ENCODE results near the gene HSD3B2. TPM values are rescaled to one million over a fixed set of nuclear protein-coding genes. Genes with fewer than 3 reads are reported as not detected.

HSD3B2 gene
- total RNA-seq, 1 experiment from 2014 or later, result not detected

GRCh38 chr1:119435052-119435451, 20.1 kb downstream of the HSD3B2 start:
- DNase-seq, result peak; percentile 49
- H3K9me3 ChIP-seq, result no peaks in the 10 kb centered on the region
- no peaks in the 10 kb centered on the region for H3K36me3 ChIP-seq
- no peak overlapping the region for H3K4me3 ChIP-seq
- H3K27me3 ChIP-seq, result peaks cover 5% of the 10 kb centered on the region; the same call in 1 of the 2 replicates

- Histone ChIP-seq H3K27me3 (peaks cover 14% of the 10 kb centered on the region), H3K9me3 (no peaks in the 10 kb centered on the region), H3K4me3 (no peak overlapping the region), H3K36me3 (no peaks in the 10 kb centered on the region)
- DNase-seq, result no peak
Measured at GRCh38 chr1:119438761-119439160, 23.8 kb downstream of the HSD3B2 start.

GRCh38 chr1:119440721-119441307, 25.9 kb downstream of the HSD3B2 start:
- Histone ChIP-seq H3K27me3 (peaks cover 14% of the 10 kb centered on the region), H3K4me3 (no peak overlapping the region), H3K36me3 (no peaks in the 10 kb centered on the region), H3K9me3 (no peaks in the 10 kb centered on the region)
- DNase-seq, result no peak

- H3K27me3 ChIP-seq, result peaks cover 17% of the 10 kb centered on the region
- no peaks in the 10 kb centered on the region for H3K9me3 ChIP-seq
- no peak for DNase-seq
Measured at GRCh38 chr1:119442756-119443155, 27.8 kb downstream of the HSD3B2 start.

GRCh38 chr1:119446321-119446720, 31.4 kb downstream of the HSD3B2 start:
- DNase-seq, result no peak
- peaks cover 7% of the 10 kb centered on the region; the same call in 1 of the 2 replicates for H3K27me3 ChIP-seq
- H3K9me3 ChIP-seq, result no peaks in the 10 kb centered on the region
- no peaks in the 10 kb centered on the region for H3K36me3 ChIP-seq
- H3K4me3 ChIP-seq, result no peak overlapping the region

More at GRCh38 chr1:119442756-119443155, 27.8 kb downstream of the HSD3B2 start:
- Histone ChIP-seq H3K4me3 (no peak overlapping the region), H3K36me3 (no peaks in the 10 kb centered on the region)

- H3K36me3 ChIP-seq, result no peaks in the 10 kb centered on the region
- no peak for DNase-seq
- H3K27me3 ChIP-seq, result peaks cover 3% of the 10 kb centered on the region; the same call in 1 of the 2 replicates
- H3K9me3 ChIP-seq, result no peaks in the 10 kb centered on the region
- no peak overlapping the region for H3K4me3 ChIP-seq
Measured at GRCh38 chr1:119447344-119448126, 32.6 kb downstream of the HSD3B2 start.

GRCh38 chr1:119448127-119448511, 33.2 kb downstream of the HSD3B2 start:
- H3K27me3 ChIP-seq, result 0 out of 2 replicates have a peak, but pooled peaks cover 3% of the 10 kb centered on the region
- no peaks in the 10 kb centered on the region for H3K9me3 ChIP-seq
- H3K4me3 ChIP-seq, result no peak overlapping the region
- peak; percentile 14 for DNase-seq
- H3K36me3 ChIP-seq, result no peaks in the 10 kb centered on the region

- no peak for DNase-seq
- 0 out of 2 replicates have a peak, but pooled peaks cover 3% of the 10 kb centered on the region for H3K27me3 ChIP-seq
- no peak overlapping the region for H3K4me3 ChIP-seq
- H3K9me3 ChIP-seq, result no peaks in the 10 kb centered on the region; the same call in 1 of the 2 replicates
- H3K36me3 ChIP-seq, result no peaks in the 10 kb centered on the region
Measured at GRCh38 chr1:119449971-119450370, 35.0 kb downstream of the HSD3B2 start.

GRCh38 chr1:119451158-119451557, 36.2 kb downstream of the HSD3B2 start:
- 0 out of 2 replicates have a peak, but pooled peaks cover 3% of the 10 kb centered on the region for H3K27me3 ChIP-seq
- H3K9me3 ChIP-seq, result no peaks in the 10 kb centered on the region; the same call in 1 of the 2 replicates
- no peak overlapping the region for H3K4me3 ChIP-seq
- DNase-seq, result no peak
- no peaks in the 10 kb centered on the region for H3K36me3 ChIP-seq

- H3K9me3 ChIP-seq, result no peaks in the 10 kb centered on the region; the same call in 1 of the 2 replicates
Measured at GRCh38 chr1:119452091-119452490, 37.1 kb downstream of the HSD3B2 start.

GRCh38 chr1:119453021-119453420, 38.1 kb downstream of the HSD3B2 start:
- Histone ChIP-seq H3K36me3 (no peaks in the 10 kb centered on the region), H3K4me3 (no peak overlapping the region), H3K27me3 (no peaks in the 10 kb centered on the region), H3K9me3 (no peaks in the 10 kb centered on the region; the same call in 1 of the 2 replicates)
- peak; percentile 84 for DNase-seq

More at GRCh38 chr1:119452091-119452490, 37.1 kb downstream of the HSD3B2 start:
- 0 out of 2 replicates have a peak, but pooled peaks cover 2% of the 10 kb centered on the region for H3K27me3 ChIP-seq
- no peak overlapping the region for H3K4me3 ChIP-seq
- H3K36me3 ChIP-seq, result no peaks in the 10 kb centered on the region
- no peak for DNase-seq

GRCh38 chr1:119462964-119463363, 48.0 kb downstream of the HSD3B2 start:
- DNase-seq, result no peak
- Histone ChIP-seq H3K36me3 (no peaks in the 10 kb centered on the region), H3K4me3 (no peak overlapping the region), H3K27me3 (peaks cover 7% of the 10 kb centered on the region), H3K9me3 (no peaks in the 10 kb centered on the region)

- DNase-seq, result no peak
- Histone ChIP-seq H3K4me3 (no peak overlapping the region), H3K36me3 (no peaks in the 10 kb centered on the region), H3K27me3 (peaks cover 3% of the 10 kb centered on the region), H3K9me3 (no peaks in the 10 kb centered on the region)
Measured at GRCh38 chr1:119463569-119463968, 48.6 kb downstream of the HSD3B2 start.

- no peak for DNase-seq
- Histone ChIP-seq H3K27me3 (peaks cover 2% of the 10 kb centered on the region; the same call in 1 of the 2 replicates), H3K4me3 (no peak overlapping the region), H3K36me3 (no peaks in the 10 kb centered on the region), H3K9me3 (no peaks in the 10 kb centered on the region)
Measured at GRCh38 chr1:119466445-119466844, 51.5 kb downstream of the HSD3B2 start.

- Histone ChIP-seq H3K36me3 (no peaks in the 10 kb centered on the region), H3K4me3 (no peak overlapping the region), H3K9me3 (no peaks in the 10 kb centered on the region), H3K27me3 (peaks cover 2% of the 10 kb centered on the region; the same call in 1 of the 2 replicates)
- no peak for DNase-seq
Measured at GRCh38 chr1:119467219-119467618, 52.3 kb downstream of the HSD3B2 start.

GRCh38 chr1:119467857-119468668, 53.1 kb downstream of the HSD3B2 start:
- H3K36me3 ChIP-seq, result no peaks in the 10 kb centered on the region
- H3K27me3 ChIP-seq, result peaks cover 2% of the 10 kb centered on the region
- H3K9me3 ChIP-seq, result no peaks in the 10 kb centered on the region
- H3K4me3 ChIP-seq, result no peak overlapping the region
- DNase-seq, result no peak

- H3K4me3 ChIP-seq, result no peak overlapping the region
- DNase-seq, result no peak
- H3K36me3 ChIP-seq, result no peaks in the 10 kb centered on the region
- H3K27me3 ChIP-seq, result peaks cover 4% of the 10 kb centered on the region
- no peaks in the 10 kb centered on the region for H3K9me3 ChIP-seq
Measured at GRCh38 chr1:119469741-119470140, 54.8 kb downstream of the HSD3B2 start.

All from MG63 (cell line).